PC-3 (cell line): ENCODE data around the gene OXNAD1.

Experiments
- EZH2phosphoT487 ChIP-seq: fragments of 300-600 bp; sonication (generic); IDR thresholded peaks from 2 replicates; pipeline ENCODE4 v1.6.1; 2018; ENCODE audit warnings: mild to moderate bottlenecking, antibody characterized with exemption, low read length, borderline replicate concordance
- TF ChIP-seq, protein P1 (sequence below): fragments of 300-600 bp; sonication (generic); conservative IDR thresholded peaks from 2 replicates; pipeline ENCODE4 v1.5.1; 2017; ENCODE audit warnings: antibody characterized with exemption, low read depth, mild to moderate bottlenecking, low read length

- TF ChIP-seq, protein P1, sequence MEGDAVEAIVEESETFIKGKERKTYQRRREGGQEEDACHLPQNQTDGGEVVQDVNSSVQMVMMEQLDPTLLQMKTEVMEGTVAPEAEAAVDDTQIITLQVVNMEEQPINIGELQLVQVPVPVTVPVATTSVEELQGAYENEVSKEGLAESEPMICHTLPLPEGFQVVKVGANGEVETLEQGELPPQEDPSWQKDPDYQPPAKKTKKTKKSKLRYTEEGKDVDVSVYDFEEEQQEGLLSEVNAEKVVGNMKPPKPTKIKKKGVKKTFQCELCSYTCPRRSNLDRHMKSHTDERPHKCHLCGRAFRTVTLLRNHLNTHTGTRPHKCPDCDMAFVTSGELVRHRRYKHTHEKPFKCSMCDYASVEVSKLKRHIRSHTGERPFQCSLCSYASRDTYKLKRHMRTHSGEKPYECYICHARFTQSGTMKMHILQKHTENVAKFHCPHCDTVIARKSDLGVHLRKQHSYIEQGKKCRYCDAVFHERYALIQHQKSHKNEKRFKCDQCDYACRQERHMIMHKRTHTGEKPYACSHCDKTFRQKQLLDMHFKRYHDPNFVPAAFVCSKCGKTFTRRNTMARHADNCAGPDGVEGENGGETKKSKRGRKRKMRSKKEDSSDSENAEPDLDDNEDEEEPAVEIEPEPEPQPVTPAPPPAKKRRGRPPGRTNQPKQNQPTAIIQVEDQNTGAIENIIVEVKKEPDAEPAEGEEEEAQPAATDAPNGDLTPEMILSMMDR: no peak
- no peak for TF ChIP-seq EZH2phosphoT487
Observed at GRCh38 chr3:16255726-16256125, 9.3 kb upstream of the OXNAD1 start.
